ENCODE results near the gene CCNT1.

GRCh38 chr12:48716493-48717251 is at the start of gene CCNT1:
- TF ChIP-seq CTCF (IDR thresholded peaks at IDR 0.05) (peak in 3 of 4 experiments; percentile 24 to 54 (median 52)), POLR2A (IDR thresholded peaks at IDR 0.05) (peak; percentile 16)
